ENCODE data around the gene CASP9. TPM values are rescaled to one million over a fixed set of nuclear protein-coding genes. Genes with fewer than 3 reads are reported as not detected.

CASP9 gene
- total and polyA plus RNA-seq, 2 donors (not counting 1 experiment from before 2014, with no cell fraction given) = 5.6 to 6.4 TPM

DNA sequence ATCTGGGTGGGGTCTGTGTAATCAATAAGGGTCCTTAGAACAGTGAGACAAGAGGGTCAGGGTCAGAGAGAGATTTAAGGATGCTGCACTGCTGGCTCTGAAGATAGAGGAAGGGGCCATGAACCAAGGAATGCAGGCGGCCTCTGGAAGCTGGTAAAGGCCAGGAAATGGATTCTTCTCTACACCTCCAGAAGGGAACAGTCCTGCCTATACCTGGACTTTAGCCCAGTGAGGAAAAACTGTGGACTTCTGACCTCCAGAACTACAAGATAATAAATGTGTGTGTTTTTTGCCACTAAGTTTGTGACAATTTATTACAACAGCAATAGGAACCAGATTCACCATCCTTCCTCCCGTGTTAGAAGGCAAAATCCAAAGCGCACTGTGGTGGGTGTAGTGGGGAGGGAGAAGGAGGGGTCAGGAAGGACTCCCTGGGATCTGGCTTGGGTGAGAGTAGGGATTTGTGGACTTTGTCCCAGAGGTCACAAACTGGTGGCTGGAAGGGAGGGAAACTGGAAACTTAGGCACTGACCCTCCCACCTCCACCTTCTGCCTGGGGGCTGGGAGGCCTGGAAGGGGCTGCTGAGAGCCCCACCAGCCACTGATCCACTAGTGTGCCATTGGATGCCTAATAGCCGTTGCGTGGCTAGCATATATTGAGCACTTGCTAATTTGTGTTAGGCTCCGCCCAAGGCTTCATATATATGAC lies 72.8 kb downstream of the CASP9 start:
- no peak for TF ChIP-seq EZH2 (IDR thresholded peaks at IDR 0.05; ENCODE audit: low read length, missing control alignments)
- TF ChIP-seq CTCF (conservative IDR thresholded peaks at IDR 0.05 in 1 of 2, IDR thresholded peaks at IDR 0.05 in 1 of 2; ENCODE audit: low read depth in 1 of 2, low read length in 2 of 2) = no peak
- Histone ChIP-seq H3K36me3 (ENCODE audit: control insufficient read depth, insufficient read depth, low read length) (no peaks in the 10 kb centered on the region), H3K27ac (ENCODE audit: insufficient read depth, low read length) (no peak overlapping the region)

DNA sequence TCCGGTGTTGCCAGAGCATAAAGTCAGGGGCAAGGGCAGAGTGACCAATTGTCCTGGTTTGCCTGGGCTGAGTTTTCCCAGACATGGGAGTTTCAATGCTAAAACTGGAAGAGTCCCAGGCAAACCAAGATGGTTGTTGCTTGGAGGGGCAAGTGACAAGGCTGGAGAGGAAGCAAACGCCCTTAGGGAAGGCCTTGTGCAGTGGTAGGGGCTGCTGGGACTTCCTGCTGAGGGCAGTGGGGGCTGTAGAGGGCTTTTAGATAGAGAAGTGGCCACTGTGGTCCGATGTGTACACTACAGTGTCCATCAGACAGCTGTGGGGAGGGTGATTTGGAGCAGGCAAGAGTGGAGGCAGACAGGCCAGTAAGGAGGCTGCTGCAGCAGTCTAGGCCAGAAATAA lies 74.4 kb downstream of the CASP9 start:
- no peak for DNase-seq (ENCODE audit: low read depth in 2 of 2)
- peaks cover under 1% of the 10 kb centered on the region for H3K27me3 ChIP-seq (ENCODE audit: control insufficient read depth, insufficient read depth, low read length)
- TF ChIP-seq EZH2 (IDR thresholded peaks at IDR 0.05; ENCODE audit: low read length, missing control alignments) = no peak
- TF ChIP-seq CTCF (conservative IDR thresholded peaks at IDR 0.05 in 1 of 2, IDR thresholded peaks at IDR 0.05 in 1 of 2; ENCODE audit: low read depth in 1 of 2, low read length in 2 of 2) = no peak
- H3K9me3 ChIP-seq (ENCODE audit: control insufficient read depth, insufficient read depth, low read depth, low read length) = no peaks in the 10 kb centered on the region
- H3K4me1 ChIP-seq (ENCODE audit: control insufficient read depth, extremely low read depth, insufficient read depth, low read length) = peaks cover 3% of the 10 kb centered on the region
- no peaks in the 10 kb centered on the region for H3K79me2 ChIP-seq (ENCODE audit: control insufficient read depth, insufficient read depth, low read length)
- no peak overlapping the region for H3K4me3 ChIP-seq (replicated peaks in 1 of 4; ENCODE audit: control extremely low read depth in 1 of 4, insufficient read depth in 1 of 4, low read depth in 3 of 4, low read length in 4 of 4)
- no peaks in the 10 kb centered on the region for H3K36me3 ChIP-seq (ENCODE audit: control insufficient read depth, insufficient read depth, low read length)
- H3K27ac ChIP-seq (ENCODE audit: insufficient read depth, low read length) = no peak overlapping the region
- no peak overlapping the region for H2AFZ ChIP-seq (ENCODE audit: low read length)
- no peak overlapping the region for H3K9ac ChIP-seq (ENCODE audit: insufficient read depth, low read length)
- H4K20me1 ChIP-seq (ENCODE audit: control insufficient read depth, extremely low read depth, insufficient read depth, low read length) = no peaks in the 10 kb centered on the region
- no peak overlapping the region for H3K4me2 ChIP-seq (ENCODE audit: extremely low read depth, insufficient read depth, low read length)

More for the DNA sequence above, 72.8 kb downstream of the CASP9 start:
- H3K79me2 ChIP-seq (ENCODE audit: control insufficient read depth, insufficient read depth, low read length) = no peaks in the 10 kb centered on the region
- H3K9ac ChIP-seq (ENCODE audit: insufficient read depth, low read length) = no peak overlapping the region
- H4K20me1 ChIP-seq (ENCODE audit: control insufficient read depth, extremely low read depth, insufficient read depth, low read length) = no peaks in the 10 kb centered on the region
- DNase-seq (ENCODE audit: low read depth in 2 of 2) = no peak
- H3K4me2 ChIP-seq (ENCODE audit: extremely low read depth, insufficient read depth, low read length) = no peak overlapping the region
- no peaks in the 10 kb centered on the region for H3K27me3 ChIP-seq (ENCODE audit: control insufficient read depth, insufficient read depth, low read length)
- peaks cover 3% of the 10 kb centered on the region for H3K4me1 ChIP-seq (ENCODE audit: control insufficient read depth, extremely low read depth, insufficient read depth, low read length)
- H3K4me3 ChIP-seq (replicated peaks in 1 of 4; ENCODE audit: control extremely low read depth in 1 of 4, insufficient read depth in 1 of 4, low read depth in 3 of 4, low read length in 4 of 4) = no peak overlapping the region
- no peak overlapping the region for H2AFZ ChIP-seq (ENCODE audit: low read length)
- no peaks in the 10 kb centered on the region for H3K9me3 ChIP-seq (ENCODE audit: control insufficient read depth, insufficient read depth, low read depth, low read length)

GRCh38 chr1:15448877-15449462 lies 75.0 kb downstream of the CASP9 start:
- H4K20me1 ChIP-seq (ENCODE audit: control insufficient read depth, extremely low read depth, insufficient read depth, low read length) = no peaks in the 10 kb centered on the region
- no peaks in the 10 kb centered on the region for H3K79me2 ChIP-seq (ENCODE audit: control insufficient read depth, insufficient read depth, low read length)
- no peak overlapping the region for H3K27ac ChIP-seq (ENCODE audit: insufficient read depth, low read length)
- H3K4me2 ChIP-seq (ENCODE audit: extremely low read depth, insufficient read depth, low read length) = no peak overlapping the region
- no peaks in the 10 kb centered on the region for H3K36me3 ChIP-seq (ENCODE audit: control insufficient read depth, insufficient read depth, low read length)
- H3K4me3 ChIP-seq (replicated peaks in 1 of 4; ENCODE audit: control extremely low read depth in 1 of 4, insufficient read depth in 1 of 4, low read depth in 3 of 4, low read length in 4 of 4) = no peak overlapping the region
- no peak overlapping the region for H2AFZ ChIP-seq (ENCODE audit: low read length)
- H3K27me3 ChIP-seq (ENCODE audit: control insufficient read depth, insufficient read depth, low read length) = peaks cover 4% of the 10 kb centered on the region
- no peak overlapping the region for H3K9ac ChIP-seq (ENCODE audit: insufficient read depth, low read length)
- peaks cover under 1% of the 10 kb centered on the region for H3K4me1 ChIP-seq (ENCODE audit: control insufficient read depth, extremely low read depth, insufficient read depth, low read length)
- H3K9me3 ChIP-seq (ENCODE audit: control insufficient read depth, insufficient read depth, low read depth, low read length) = no peaks in the 10 kb centered on the region
- DNase-seq (ENCODE audit: low read depth in 2 of 2) = no peak
- TF ChIP-seq CTCF (conservative IDR thresholded peaks at IDR 0.05 in 1 of 2, IDR thresholded peaks at IDR 0.05 in 1 of 2; ENCODE audit: low read depth in 1 of 2, low read length in 2 of 2) = no peak
- TF ChIP-seq EZH2 (IDR thresholded peaks at IDR 0.05; ENCODE audit: low read length, missing control alignments) = no peak
